Measurements from ENCODE around the gene SP110. TPM values are rescaled to one million over a fixed set of nuclear protein-coding genes. Genes with fewer than 3 reads are reported as not detected.
"Not testable (repeated sequence)": the region's sequence is repeated elsewhere in the genome, so short reads cannot be mapped to it uniquely, and the experiment has no call there.

The SP110 gene
- total and polyA plus RNA-seq, 9 donors = 18.4 to 46.1 (median 21.4) TPM

- TF ChIP-seq EP300 (IDR thresholded peaks at IDR 0.05) (no peak), CTCF (IDR thresholded peaks at IDR 0.05) (no peak), POLR2A (IDR thresholded peaks at IDR 0.05) (no peak)
- DNase-seq = no peak
- H3K9me3 ChIP-seq = no peaks in the 10 kb centered on the region
- H3K4me1 ChIP-seq (ENCODE audit: insufficient read depth) = no peaks in the 10 kb centered on the region
- no peaks in the 10 kb centered on the region for H3K27me3 ChIP-seq
- no peak overlapping the region for H3K4me3 ChIP-seq
- WGBS, 3 donors = 34 to 67% (median 64%) methylated on average over 4 of the region's 4 CpGs
- no peak overlapping the region for H3K27ac ChIP-seq
- intact Hi-C loops (cut with DNase I) = no loop called here
- no peaks in the 10 kb centered on the region for H3K36me3 ChIP-seq
Measured at GRCh38 chr2:230266638-230267037, 46.9 kb upstream of the SP110 start.

GRCh38 chr2:230264945-230265344 is 45.2 kb upstream of the SP110 start:
- intact Hi-C loops (cut with DNase I); H3K9me3 ChIP-seq; DNase-seq; H3K27me3 ChIP-seq; H3K4me1 ChIP-seq (ENCODE audit: insufficient read depth); H3K36me3 ChIP-seq; H3K4me3 ChIP-seq; H3K27ac ChIP-seq: not testable (repeated sequence)
- WGBS, 3 donors = 57 to 75% (median 61%) methylated on average over 4 of the region's 4 CpGs

GRCh38 chr2:230262246-230262645 is 42.5 kb upstream of the SP110 start:
- DNase-seq = no peak
- H3K27ac ChIP-seq = no peak overlapping the region
- 89 to 91% (median 90%) methylated on average over 5 of the region's 5 CpGs for WGBS, 3 donors
- no peaks in the 10 kb centered on the region for H3K9me3 ChIP-seq
- no peaks in the 10 kb centered on the region for H3K4me1 ChIP-seq (ENCODE audit: insufficient read depth)
- no peak for TF ChIP-seq CTCF (IDR thresholded peaks at IDR 0.05)
- TF ChIP-seq POLR2A (IDR thresholded peaks at IDR 0.05) = no peak
- TF ChIP-seq EP300 (IDR thresholded peaks at IDR 0.05) = no peak
- intact Hi-C loops (cut with DNase I) = no loop called here
- no peaks in the 10 kb centered on the region for H3K27me3 ChIP-seq
- no peak overlapping the region for H3K4me3 ChIP-seq
- H3K36me3 ChIP-seq = no peaks in the 10 kb centered on the region

GRCh38 chr2:230258483-230258882 is 38.7 kb upstream of the SP110 start:
- Histone ChIP-seq H3K27me3 (no peaks in the 10 kb centered on the region), H3K36me3 (no peaks in the 10 kb centered on the region), H3K4me3 (no peak overlapping the region), H3K4me1 (ENCODE audit: insufficient read depth) (no peaks in the 10 kb centered on the region), H3K9me3 (no peaks in the 10 kb centered on the region), H3K27ac (no peak overlapping the region)
- intact Hi-C loops (cut with DNase I) = no loop called here
- 10 to 27% (median 17%) methylated on average over 4 of the region's 4 CpGs for WGBS, 3 donors
- DNase-seq = no peak
- TF ChIP-seq EP300 (IDR thresholded peaks at IDR 0.05) = no peak
- TF ChIP-seq CTCF (IDR thresholded peaks at IDR 0.05) = no peak
- no peak for TF ChIP-seq POLR2A (IDR thresholded peaks at IDR 0.05)

GRCh38 chr2:230256733-230257332 is 37.0 kb upstream of the SP110 start:
- Histone ChIP-seq H3K4me3 (no peak overlapping the region), H3K27me3 (no peaks in the 10 kb centered on the region), H3K36me3 (no peaks in the 10 kb centered on the region), H3K4me1 (ENCODE audit: insufficient read depth) (no peaks in the 10 kb centered on the region), H3K27ac (no peak overlapping the region), H3K9me3 (no peaks in the 10 kb centered on the region)
- DNase-seq = no peak
- no peak for TF ChIP-seq CTCF (IDR thresholded peaks at IDR 0.05)
- no peak for TF ChIP-seq EP300 (IDR thresholded peaks at IDR 0.05)
- TF ChIP-seq POLR2A (IDR thresholded peaks at IDR 0.05) = no peak
- WGBS, 3 donors = 79 to 91% (median 81%) methylated on average over 3 of the region's 3 CpGs
- intact Hi-C loops (cut with DNase I) = no loop called here

Data from ovary (tissue), 9 donors.